HEK293 (cell line): ENCODE data around the gene HMGN1.

Experiments used
- OVOL3 ChIP-seq: fragments of 450-650 bp; formaldehyde crosslinking; IDR thresholded peaks from 2 replicates; pipeline ENCODE4 v1.5.1; 2016; ENCODE audit warnings: missing biosample characterization, missing genetic modification characterization
- RBAK ChIP-seq: fragments of 450-650 bp; formaldehyde crosslinking; IDR thresholded peaks from 2 replicates; pipeline ENCODE4 v1.5.1; 2016; ENCODE audit warnings: missing biosample characterization, missing genetic modification characterization
- YY2 ChIP-seq: fragments of 450-650 bp; formaldehyde crosslinking; IDR thresholded peaks from 2 replicates; pipeline ENCODE4 v1.5.1; 2016; ENCODE audit warnings: missing biosample characterization, missing genetic modification characterization
- ZNF530 ChIP-seq: fragments of 450-650 bp; formaldehyde crosslinking; IDR thresholded peaks from 2 replicates; pipeline ENCODE4 v1.5.1; 2016; ENCODE audit warnings: low read depth, missing biosample characterization, missing genetic modification characterization
- ZNF747 ChIP-seq: fragments of 450-650 bp; formaldehyde crosslinking; IDR thresholded peaks from 2 replicates; pipeline ENCODE4 v1.5.1; 2016; ENCODE audit warnings: missing biosample characterization, missing genetic modification characterization
- TF ChIP-seq, protein P1 (sequence below): fragments of 450-650 bp; formaldehyde crosslinking; IDR thresholded peaks from 2 replicates; pipeline ENCODE4 v1.5.1; 2016; ENCODE audit warnings: missing biosample characterization, missing genetic modification characterization
- TF ChIP-seq, protein P2 (sequence below): IDR thresholded peaks from 2 replicates; pipeline ENCODE4 v1.6.1; 2011; ENCODE audit warnings: mild to moderate bottlenecking, low read depth, low read length, borderline replicate concordance

DNA sequence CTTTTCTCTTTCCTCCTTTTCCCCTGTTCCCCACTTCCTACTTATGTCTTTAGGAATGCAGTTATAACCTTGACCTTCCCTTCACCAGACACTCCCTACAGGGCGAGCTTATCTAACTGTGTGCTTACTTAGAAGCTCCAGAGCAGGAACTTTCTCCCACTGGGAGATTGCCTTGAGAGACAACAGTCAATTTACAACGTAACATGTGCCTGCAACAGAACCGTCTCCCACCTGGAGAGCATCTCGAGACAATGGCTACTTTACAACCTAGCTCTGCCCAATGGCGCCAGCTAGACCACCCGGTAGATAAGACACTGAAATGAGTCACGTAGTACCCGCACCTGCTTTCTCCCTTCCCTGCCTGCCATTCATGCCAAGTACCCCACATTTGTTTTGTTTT, 16.7 kb downstream of the HMGN1 start:
- TF ChIP-seq ZNF530 (tag by site-specific recombination) (no peak), ZNF747 (tag by site-specific recombination) (no peak), RBAK (tag by site-specific recombination) (no peak), OVOL3 (tag by site-specific recombination) (no peak), YY2 (no peak)
- TF ChIP-seq, protein P1, sequence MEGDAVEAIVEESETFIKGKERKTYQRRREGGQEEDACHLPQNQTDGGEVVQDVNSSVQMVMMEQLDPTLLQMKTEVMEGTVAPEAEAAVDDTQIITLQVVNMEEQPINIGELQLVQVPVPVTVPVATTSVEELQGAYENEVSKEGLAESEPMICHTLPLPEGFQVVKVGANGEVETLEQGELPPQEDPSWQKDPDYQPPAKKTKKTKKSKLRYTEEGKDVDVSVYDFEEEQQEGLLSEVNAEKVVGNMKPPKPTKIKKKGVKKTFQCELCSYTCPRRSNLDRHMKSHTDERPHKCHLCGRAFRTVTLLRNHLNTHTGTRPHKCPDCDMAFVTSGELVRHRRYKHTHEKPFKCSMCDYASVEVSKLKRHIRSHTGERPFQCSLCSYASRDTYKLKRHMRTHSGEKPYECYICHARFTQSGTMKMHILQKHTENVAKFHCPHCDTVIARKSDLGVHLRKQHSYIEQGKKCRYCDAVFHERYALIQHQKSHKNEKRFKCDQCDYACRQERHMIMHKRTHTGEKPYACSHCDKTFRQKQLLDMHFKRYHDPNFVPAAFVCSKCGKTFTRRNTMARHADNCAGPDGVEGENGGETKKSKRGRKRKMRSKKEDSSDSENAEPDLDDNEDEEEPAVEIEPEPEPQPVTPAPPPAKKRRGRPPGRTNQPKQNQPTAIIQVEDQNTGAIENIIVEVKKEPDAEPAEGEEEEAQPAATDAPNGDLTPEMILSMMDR (tag by site-specific recombination) = no peak
- TF ChIP-seq, protein P2, sequence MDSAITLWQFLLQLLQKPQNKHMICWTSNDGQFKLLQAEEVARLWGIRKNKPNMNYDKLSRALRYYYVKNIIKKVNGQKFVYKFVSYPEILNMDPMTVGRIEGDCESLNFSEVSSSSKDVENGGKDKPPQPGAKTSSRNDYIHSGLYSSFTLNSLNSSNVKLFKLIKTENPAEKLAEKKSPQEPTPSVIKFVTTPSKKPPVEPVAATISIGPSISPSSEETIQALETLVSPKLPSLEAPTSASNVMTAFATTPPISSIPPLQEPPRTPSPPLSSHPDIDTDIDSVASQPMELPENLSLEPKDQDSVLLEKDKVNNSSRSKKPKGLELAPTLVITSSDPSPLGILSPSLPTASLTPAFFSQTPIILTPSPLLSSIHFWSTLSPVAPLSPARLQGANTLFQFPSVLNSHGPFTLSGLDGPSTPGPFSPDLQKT = no peak
